Body of pancreas (tissue), 4 donors: ENCODE measurements around the gene RPTOR. TPM values are rescaled to one million over a fixed set of nuclear protein-coding genes. Genes with fewer than 3 reads are reported as not detected.
A peak's percentile ranks its signal among the peaks of the same experiment; 100 is the strongest.
"Not testable (repeated sequence)": the region's sequence is repeated elsewhere in the genome, so short reads cannot be mapped to it uniquely, and the experiment has no call there.

ENCODE experiments used
- ATAC-seq: fragments of 150-250 bp; one replicate; pipeline ENCODE4 v1.9.1; 2016
- DNase-seq, 4 donors: peaks; one replicate each; pipeline ENCODE4 v3.0.0-alpha.2; 2019
- H3K27ac ChIP-seq, 4 donors: fragments of 200-600 bp; sonication (generic); 1 replicate in 3 of 4; 2 replicates in 1 of 4; pipeline versions ENCODE4 v1.5.1 to v1.6.1; 2016 to 2019; ENCODE audit warnings: mild to moderate bottlenecking in 1 of 4, mixed read lengths in 1 of 4, moderate library complexity in 1 of 4
- H3K27me3 ChIP-seq, 2 donors: fragments of 200-600 bp; sonication (generic); one replicate each; pipeline ENCODE4 v1.6.0; 2016; ENCODE audit warnings: mild to moderate bottlenecking in 1 of 2
- H3K36me3 ChIP-seq, 2 donors: fragments of 200-600 bp; sonication (generic); replicated peaks in 1 of 2; 2 replicates each; pipeline ENCODE4 v1.5.1; 2016; ENCODE audit warnings: low read depth in 2 of 2; ENCODE audit not compliant: insufficient read depth in 1 of 2
- H3K4me1 ChIP-seq: fragments of 200-600 bp; sonication (generic); one replicate; pipeline ENCODE4 v1.6.0; 2016
- H3K4me3 ChIP-seq, 2 donors: fragments of 200-600 bp; sonication (generic); 1 replicate in 1 of 2; 2 replicates in 1 of 2; pipeline ENCODE4 v1.5.1; 2016 to 2019
- H3K9me3 ChIP-seq, 3 donors: fragments of 200-600 bp; sonication (generic); 1 replicate in 2 of 3; 2 replicates in 1 of 3; pipeline ENCODE4 v1.5.1; 2016
- POLR2A ChIP-seq, 3 donors: fragments of 450-650 bp; IDR thresholded peaks; one replicate each; pipeline ENCODE4 v1.6.1; 2016; ENCODE audit warnings: antibody characterized with exemption in 3 of 3, mild to moderate bottlenecking in 2 of 3
- WGBS, 2 donors: methylation state at CpG; one replicate each; pipeline ENCODE4 v1.1.5; 2017; 5-methylcytosine and 5-hydroxymethylcytosine counted together
- intact Hi-C: fragments of 100-400 bp; cut with DNase I; formaldehyde crosslinking; loops from one replicate; pipeline ENCODE4 v1.15.1; 2023
- total RNA-seq, 2 donors: library from RNA; depleted of rRNA; stranded (reverse); fragments of >200 nt; gene quantifications; one replicate each; pipeline ENCODE4 v1.1.0, GENCODE V29; 2016
- TF ChIP-seq, protein P1 (sequence below), 7 experiments: fragments of 450-650 bp in 4 of 7; fragments of 200-600 bp in 3 of 7; sonication (generic) in 3 of 7; IDR thresholded peaks; one replicate each; pipeline ENCODE4 v1.5.1; 2016 to 2019; ENCODE audit warnings: antibody characterized with exemption in 7 of 7

The RPTOR gene
- total RNA-seq, 2 donors from 2014 or later, result 22.3 to 34.3 TPM

DNA sequence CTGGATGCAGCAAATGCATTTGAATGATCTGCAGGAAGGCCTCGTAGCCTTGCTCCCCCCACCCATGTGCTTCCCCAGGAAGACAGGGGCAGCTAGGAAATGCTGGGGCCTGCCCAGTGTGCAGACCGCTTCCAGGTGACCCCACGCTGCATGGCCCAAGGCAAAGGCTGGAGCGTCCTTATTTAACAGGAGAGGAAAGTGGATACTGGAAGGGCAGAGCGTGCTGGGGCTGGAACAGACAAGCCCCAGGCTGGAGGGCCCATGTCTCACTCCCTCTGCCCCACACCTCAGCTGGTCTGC, 42.1 kb upstream of the RPTOR start:
- intact Hi-C loops, result no loop called here
- H3K4me3 ChIP-seq, result no peak overlapping the region
- no peaks in the 10 kb centered on the region for H3K4me1 ChIP-seq
- H3K9me3 ChIP-seq, result no peaks in the 10 kb centered on the region
- no peak for ATAC-seq
- WGBS, 2 donors, result 83 to 86% methylated on average over 5 of the region's 5 CpGs
- no peak overlapping the region for H3K27ac ChIP-seq
- no peak for DNase-seq
- peaks cover 0 to 9% of the 10 kb centered on the region in 2 donors for H3K27me3 ChIP-seq
- TF ChIP-seq, protein P1, sequence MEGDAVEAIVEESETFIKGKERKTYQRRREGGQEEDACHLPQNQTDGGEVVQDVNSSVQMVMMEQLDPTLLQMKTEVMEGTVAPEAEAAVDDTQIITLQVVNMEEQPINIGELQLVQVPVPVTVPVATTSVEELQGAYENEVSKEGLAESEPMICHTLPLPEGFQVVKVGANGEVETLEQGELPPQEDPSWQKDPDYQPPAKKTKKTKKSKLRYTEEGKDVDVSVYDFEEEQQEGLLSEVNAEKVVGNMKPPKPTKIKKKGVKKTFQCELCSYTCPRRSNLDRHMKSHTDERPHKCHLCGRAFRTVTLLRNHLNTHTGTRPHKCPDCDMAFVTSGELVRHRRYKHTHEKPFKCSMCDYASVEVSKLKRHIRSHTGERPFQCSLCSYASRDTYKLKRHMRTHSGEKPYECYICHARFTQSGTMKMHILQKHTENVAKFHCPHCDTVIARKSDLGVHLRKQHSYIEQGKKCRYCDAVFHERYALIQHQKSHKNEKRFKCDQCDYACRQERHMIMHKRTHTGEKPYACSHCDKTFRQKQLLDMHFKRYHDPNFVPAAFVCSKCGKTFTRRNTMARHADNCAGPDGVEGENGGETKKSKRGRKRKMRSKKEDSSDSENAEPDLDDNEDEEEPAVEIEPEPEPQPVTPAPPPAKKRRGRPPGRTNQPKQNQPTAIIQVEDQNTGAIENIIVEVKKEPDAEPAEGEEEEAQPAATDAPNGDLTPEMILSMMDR (IDR thresholded peaks at IDR 0.05), result no peak
- no peak for TF ChIP-seq POLR2A (IDR thresholded peaks at IDR 0.05)
- no peaks in the 10 kb centered on the region for H3K36me3 ChIP-seq

DNA sequence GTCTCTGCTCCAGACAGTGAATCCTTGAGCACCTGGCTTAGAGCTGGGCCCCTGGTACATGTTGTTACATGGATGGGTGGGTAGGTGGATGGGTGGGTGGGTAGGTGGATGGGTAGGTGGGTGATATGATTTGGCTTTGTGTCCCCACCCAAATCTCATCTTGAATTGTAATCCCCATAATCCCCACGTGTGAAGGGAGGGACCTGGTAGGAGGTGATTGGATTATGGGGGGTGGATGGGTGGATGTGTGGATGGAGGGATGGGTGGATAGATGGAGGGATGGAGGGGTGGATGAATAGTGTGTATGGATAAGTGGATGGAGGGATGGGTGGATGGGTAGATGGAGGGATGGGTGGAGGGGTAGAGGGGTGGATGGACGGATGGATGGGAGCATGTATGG, 41.6 kb upstream of the RPTOR start:
- Histone ChIP-seq H3K9me3 (no peaks in the 10 kb centered on the region), H3K4me1 (no peaks in the 10 kb centered on the region), H3K27me3 (peaks cover 0 to 9% of the 10 kb centered on the region in 2 donors), H3K36me3 (no peaks in the 10 kb centered on the region), H3K4me3 (no peak overlapping the region), H3K27ac (no peak overlapping the region)
- TF ChIP-seq POLR2A (IDR thresholded peaks at IDR 0.05), result no peak
- TF ChIP-seq, protein P1 (IDR thresholded peaks at IDR 0.05), result no peak
- intact Hi-C loops, result no loop called here
- WGBS, 2 donors, result 49 to 51% methylated on average over 2 of the region's 2 CpGs
- DNase-seq (no peak), ATAC-seq (no peak)

DNA sequence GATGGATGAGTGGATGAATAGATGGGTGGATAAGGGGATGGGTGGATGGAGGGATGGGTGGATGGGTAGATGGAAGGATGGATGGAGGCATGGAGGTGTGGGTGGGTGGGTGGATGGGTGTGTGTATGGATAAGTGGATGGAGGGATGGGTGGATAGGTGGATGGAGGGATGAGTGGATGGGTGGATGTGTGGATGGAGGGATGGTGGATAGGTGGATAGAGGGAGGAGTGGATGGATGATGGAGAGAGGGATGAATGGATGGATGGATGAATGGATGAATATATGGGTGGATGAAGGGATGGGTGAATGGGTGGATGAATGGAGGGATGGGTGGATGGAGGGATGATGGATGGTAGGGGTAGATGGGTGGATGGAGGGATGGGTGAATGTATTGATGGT, 40.7 kb upstream of the RPTOR start:
- Histone ChIP-seq H3K27ac (no peak overlapping the region), H3K27me3 (peaks cover 0 to 9% of the 10 kb centered on the region in 2 donors), H3K4me3 (no peak overlapping the region), H3K4me1 (no peaks in the 10 kb centered on the region), H3K36me3 (no peaks in the 10 kb centered on the region), H3K9me3 (no peaks in the 10 kb centered on the region)
- DNase-seq, result no peak
- no peak for TF ChIP-seq POLR2A (IDR thresholded peaks at IDR 0.05)
- ATAC-seq, result no peak
- intact Hi-C loops, result no loop called here

- H3K36me3 ChIP-seq, result no peaks in the 10 kb centered on the region
- H3K9me3 ChIP-seq, result no peaks in the 10 kb centered on the region
- peaks cover 0 to 9% of the 10 kb centered on the region in 2 donors for H3K27me3 ChIP-seq
- DNase-seq (peak in 1 of 4 donors; percentile 27), ATAC-seq (peak; percentile 44)
- H3K4me3 ChIP-seq, result no peak overlapping the region
- no peaks in the 10 kb centered on the region for H3K4me1 ChIP-seq
- H3K27ac ChIP-seq, result no peak overlapping the region
- intact Hi-C loops, result no loop called here
- no peak for TF ChIP-seq POLR2A (IDR thresholded peaks at IDR 0.05)
- TF ChIP-seq, protein P1 (IDR thresholded peaks at IDR 0.05), result no peak
- 15 to 18% methylated on average over 8 of the region's 8 CpGs for WGBS, 2 donors
These were observed 39.8 kb upstream of the RPTOR start for GRCh38 chr17:80504686-80505413.

GRCh38 chr17:80507177-80507576, 37.5 kb upstream of the RPTOR start:
- ATAC-seq, result not testable (repeated sequence)

DNA sequence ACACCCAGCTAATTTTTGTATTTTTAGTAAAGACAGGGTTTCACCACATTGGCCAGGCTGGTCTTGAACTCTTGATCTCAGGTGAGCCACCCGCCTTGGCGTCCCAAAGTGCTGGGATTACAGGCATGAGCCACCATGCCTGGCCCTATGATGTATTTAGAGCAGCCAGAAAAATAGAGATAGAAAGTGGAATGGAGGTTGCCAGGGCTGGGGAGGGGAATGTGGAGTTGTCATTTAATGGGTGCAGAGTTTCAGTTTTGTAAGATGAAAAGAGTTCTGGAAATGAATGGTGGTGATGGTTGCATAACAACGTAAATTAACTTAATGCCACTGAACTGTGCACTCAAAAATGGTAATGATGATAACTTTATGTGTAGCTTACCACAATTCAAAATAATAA, 36.7 kb upstream of the RPTOR start:
- intact Hi-C loops, result no loop called here
- H3K9me3 ChIP-seq, result no peaks in the 10 kb centered on the region
- 77 to 82% methylated on average over 3 of the region's 3 CpGs for WGBS, 2 donors
- H3K4me3 ChIP-seq, result no peak overlapping the region
- ATAC-seq (no peak), DNase-seq (no peak)
- TF ChIP-seq POLR2A (IDR thresholded peaks at IDR 0.05), result no peak
- TF ChIP-seq, protein P1 (IDR thresholded peaks at IDR 0.05), result no peak
- H3K27me3 ChIP-seq, result peaks cover 0 to 9% of the 10 kb centered on the region in 2 donors
- no peaks in the 10 kb centered on the region for H3K36me3 ChIP-seq
- H3K4me1 ChIP-seq, result no peaks in the 10 kb centered on the region
- H3K27ac ChIP-seq, result no peak overlapping the region

More at GRCh38 chr17:80507177-80507576, 37.5 kb upstream of the RPTOR start:
- H3K27me3 ChIP-seq, intact Hi-C loops, H3K27ac ChIP-seq, DNase-seq, H3K4me1 ChIP-seq, H3K36me3 ChIP-seq, H3K9me3 ChIP-seq, H3K4me3 ChIP-seq: not testable (repeated sequence)
- WGBS, 2 donors, result 43 to 50% methylated on average over 4 of the region's 4 CpGs
